HG02642 (cell line): ENCODE measurements around the gene HMGA1.
"Not testable (repeated sequence)": the region's sequence is repeated elsewhere in the genome, so short reads cannot be mapped to it uniquely, and the experiment has no call there.

Experiments used
- ATAC-seq: cut with Tn5 transposase; IDR thresholded peaks from one replicate; pipeline ENCODE4 v1.9.1; 2021; ENCODE audit warnings: mild to moderate bottlenecking; ENCODE audit not compliant: unreplicated experiment, poor library complexity

The HMGA1 gene

DNA sequence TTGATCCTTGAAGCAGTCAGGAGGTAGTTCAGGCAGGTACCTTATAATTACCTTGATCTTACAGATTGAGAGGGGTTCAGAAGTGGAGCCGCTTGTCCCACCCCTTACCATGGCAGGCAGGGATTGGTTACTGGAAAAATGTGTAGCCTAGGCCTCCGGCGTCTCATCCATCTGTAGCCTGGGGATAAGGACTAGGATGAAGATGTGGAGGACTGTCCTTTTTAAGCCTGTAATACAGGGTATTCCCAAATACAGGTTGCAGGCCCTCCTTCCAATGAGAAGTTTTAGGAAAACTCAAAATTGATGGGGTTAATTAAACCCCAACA is 2.8 kb downstream of the HMGA1 start:
- no peak for ATAC-seq

GRCh38 chr6:34239893-34240292 is 3.2 kb downstream of the HMGA1 start:
- ATAC-seq = no peak

- no peak for ATAC-seq
These were observed 3.9 kb downstream of the HMGA1 start for GRCh38 chr6:34240329-34241248.

DNA sequence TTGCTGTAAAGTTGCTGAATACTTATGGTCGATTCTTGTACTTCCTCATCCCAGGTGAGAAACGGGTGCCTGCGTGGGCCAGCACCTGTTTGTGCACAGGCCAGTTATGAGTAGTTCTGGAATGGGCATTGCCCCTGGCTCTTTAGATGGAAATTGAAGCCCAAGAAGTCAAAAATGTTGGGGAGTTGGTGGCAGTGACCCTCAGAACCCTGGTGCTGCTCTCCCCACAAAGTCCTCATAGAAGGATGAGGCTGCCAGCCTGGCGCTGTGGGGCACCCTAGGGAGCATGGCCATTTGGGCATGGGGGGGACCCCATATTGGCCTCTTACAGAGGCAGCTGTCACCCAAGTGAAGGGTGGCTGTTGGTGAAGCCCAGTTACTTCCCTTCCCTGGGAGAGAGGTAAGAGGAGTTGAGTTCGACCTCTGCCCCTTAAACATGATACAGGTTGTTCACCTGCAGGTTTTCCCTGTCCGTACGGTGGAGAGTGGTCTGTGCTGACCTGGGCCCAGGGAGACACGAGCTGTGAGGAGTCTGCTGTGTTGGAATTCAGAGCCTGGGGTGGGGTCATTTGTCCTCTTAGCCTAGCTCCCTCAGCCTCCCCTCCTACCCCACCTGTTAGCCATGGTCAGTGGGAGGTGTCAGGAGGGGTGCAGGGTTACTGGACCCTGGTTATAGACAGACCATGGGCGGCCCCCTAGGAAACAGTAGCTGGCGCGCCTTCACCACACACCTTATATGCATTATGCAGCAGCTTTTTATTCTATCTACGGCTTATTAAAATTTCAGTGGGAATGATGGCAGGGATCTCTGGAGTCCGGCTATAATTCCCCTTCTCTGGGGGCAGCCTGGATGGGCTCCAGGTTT is 4.9 kb downstream of the HMGA1 start:
- ATAC-seq = no peak

- no peak for ATAC-seq
These were observed 5.8 kb downstream of the HMGA1 start for GRCh38 chr6:34242252-34243130.

GRCh38 chr6:34243131-34243771 is 6.6 kb downstream of the HMGA1 start:
- ATAC-seq = no peak

GRCh38 chr6:34243901-34244884 is 7.5 kb downstream of the HMGA1 start:
- ATAC-seq = no peak

GRCh38 chr6:34245032-34245760 is 8.5 kb downstream of the HMGA1 start:
- ATAC-seq = not testable (repeated sequence)

DNA sequence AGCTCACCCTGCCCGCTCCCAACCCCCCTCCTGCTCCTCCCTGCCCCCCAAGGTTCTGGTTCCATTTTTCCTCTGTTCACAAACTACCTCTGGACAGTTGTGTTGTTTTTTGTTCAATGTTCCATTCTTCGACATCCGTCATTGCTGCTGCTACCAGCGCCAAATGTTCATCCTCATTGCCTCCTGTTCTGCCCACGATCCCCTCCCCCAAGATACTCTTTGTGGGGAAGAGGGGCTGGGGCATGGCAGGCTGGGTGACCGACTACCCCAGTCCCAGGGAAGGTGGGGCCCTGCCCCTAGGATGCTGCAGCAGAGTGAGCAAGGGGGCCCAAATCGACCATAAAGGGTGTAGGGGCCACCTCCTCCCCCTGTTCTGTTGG is 9.1 kb downstream of the HMGA1 start:
- ATAC-seq = not testable (repeated sequence)

DNA sequence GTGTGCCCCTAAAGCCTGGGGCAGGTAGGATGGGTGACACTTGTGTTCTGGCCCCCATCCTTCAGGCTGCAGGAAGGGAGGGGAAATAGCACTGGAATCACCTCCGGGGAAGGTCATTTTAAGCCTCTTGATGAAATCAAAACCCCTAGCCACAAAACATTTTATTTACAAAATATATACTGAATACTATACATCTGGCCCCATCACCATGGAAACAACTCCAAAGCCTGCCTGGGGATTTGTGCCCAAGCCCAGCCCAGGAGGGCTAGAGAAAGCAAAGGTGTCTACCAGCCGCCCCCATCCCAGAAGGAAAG is 9.5 kb downstream of the HMGA1 start:
- no peak for ATAC-seq

DNA sequence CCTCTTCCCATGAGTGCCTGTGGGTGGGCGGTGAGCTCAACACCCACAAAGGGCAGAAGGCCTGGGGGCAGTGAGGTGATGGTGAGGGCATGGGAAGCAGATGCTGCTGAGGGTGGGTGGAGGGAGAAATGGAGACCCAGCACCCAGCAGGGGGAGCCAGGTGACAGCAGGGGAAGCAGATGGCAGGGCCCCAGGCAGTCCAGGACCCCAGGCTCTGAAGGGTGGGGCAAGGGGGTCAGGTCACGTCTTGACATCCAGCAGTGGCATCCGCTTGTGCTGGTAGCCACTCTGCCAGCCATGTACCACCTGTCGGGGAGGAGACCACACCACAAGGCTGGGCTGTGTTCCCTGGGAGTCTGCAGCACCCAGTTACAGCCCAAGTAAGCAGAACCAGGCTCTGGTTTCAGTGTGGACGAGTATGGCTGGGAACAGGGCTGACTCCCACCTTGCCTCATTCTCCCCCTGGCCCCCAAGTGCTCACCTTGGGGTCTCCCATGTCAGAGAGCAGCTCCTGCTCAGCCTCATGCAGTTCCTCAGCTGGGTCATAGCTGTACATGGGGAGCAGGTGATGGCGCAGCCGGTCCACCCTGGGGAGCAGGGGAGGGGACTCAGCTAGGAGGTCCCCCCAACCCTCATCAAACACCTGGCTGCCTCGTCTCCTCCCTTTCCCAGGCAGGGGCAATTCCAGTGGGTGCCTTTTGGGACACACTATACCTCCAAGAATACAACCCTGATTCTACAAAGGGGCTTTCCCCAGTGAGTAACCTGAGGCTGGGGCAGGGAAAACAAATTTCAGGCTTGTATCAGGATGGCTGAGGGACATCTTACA is 10.1 kb downstream of the HMGA1 start:
- ATAC-seq = no peak

GRCh38 chr6:34247481-34248197 is 11.0 kb downstream of the HMGA1 start:
- no peak for ATAC-seq

DNA sequence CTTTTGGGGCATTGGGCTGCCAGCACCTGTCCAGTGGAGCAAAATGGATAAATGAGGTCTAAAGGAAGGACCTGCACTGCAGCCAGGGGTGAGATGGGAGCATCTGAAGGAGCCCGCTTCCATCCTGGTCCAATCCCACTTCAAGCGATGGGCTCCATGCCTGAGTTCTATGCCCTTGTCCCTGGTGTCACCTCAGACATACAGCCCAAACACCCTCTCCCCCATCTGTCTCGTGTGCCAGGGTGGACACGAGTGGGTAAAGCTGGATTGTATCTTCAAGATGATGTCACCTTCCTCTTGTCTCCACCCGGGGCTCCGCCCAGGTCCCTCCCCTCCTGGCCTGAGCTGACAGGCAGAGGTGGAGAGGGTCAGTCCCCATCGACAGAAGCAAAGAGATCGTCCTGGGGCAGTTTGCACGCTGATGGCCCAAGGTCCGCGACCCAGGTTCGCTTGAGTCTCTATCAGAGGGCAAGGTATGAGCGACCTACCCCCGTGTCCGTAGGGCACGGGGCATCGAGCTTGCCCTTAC is 11.6 kb downstream of the HMGA1 start:
- peak; percentile 6 for ATAC-seq

DNA sequence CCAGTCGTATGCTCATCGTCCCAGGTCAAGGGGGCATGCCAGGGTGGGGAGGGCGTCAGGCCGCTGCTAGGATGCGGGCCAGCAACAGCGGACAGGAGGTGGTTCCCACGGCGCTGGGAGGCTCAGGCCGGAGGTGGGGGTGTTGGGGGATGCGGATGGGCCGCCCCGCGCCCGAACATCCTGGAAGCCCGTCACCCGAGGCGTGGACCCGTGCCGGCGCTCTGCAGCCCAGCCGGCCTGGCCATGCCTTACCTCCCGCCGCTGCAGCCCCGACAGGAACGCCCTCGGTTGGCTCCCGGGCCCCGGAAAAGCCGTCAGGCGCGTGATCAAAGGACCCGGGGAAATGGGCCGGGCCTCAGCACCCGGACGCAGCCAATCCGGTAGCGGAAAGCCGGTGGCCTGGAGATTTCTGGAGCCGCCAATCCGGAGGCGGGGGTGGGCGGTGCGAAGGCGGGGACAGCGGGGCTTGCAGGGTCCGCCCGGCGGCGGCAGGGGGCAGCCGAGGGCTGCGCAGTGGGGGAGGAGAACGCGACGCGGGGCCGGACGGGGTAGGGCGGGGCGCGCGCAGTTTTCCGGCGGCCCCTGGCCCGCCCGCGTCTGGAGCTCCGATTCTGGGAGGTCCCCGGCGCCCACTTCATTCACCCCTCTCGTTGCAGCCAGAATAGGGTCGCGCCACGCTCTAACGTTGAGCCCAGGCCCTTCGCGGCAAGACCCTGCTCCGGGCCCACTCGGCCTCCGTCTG is 12.2 kb downstream of the HMGA1 start, which contains the start of gene SMIM29:
Gene SMIM29, minus strand, starts transcription at position 280 of the 742 bp plus-strand sequence. CDS start 1,215 bp downstream, outside the sequence.
- ATAC-seq = peak; percentile 88

- ATAC-seq = peak; percentile 36
These were observed 13.0 kb downstream of the HMGA1 start for GRCh38 chr6:34249469-34250261.
